Mucosa of descending colon (tissue), 3 donors: Measurements from ENCODE around the gene PPP2R3B. TPM values are rescaled to one million over a fixed set of nuclear protein-coding genes. Genes with fewer than 3 reads are reported as not detected.
A peak's percentile ranks its signal among the peaks of the same experiment; 100 is the strongest.

Source experiments
- ATAC-seq: fragments of 200-7000 bp; cut with Tn5 transposase; one replicate; pipeline ENCODE4 v1.9.1; 2020; ENCODE audit warnings: mild to moderate bottlenecking, moderate library complexity
- DNase-seq, 3 donors: peaks; one replicate each; pipeline ENCODE4 v3.0.0-alpha.2; 2020
- H3K36me3 ChIP-seq: fragments of 200-600 bp; one replicate; pipeline ENCODE4 v1.8.0; 2021; ENCODE audit warnings: low read depth, mild to moderate bottlenecking
- H3K4me1 ChIP-seq: fragments of 200-600 bp; one replicate; pipeline ENCODE4 v1.8.0; 2021; ENCODE audit warnings: low read depth, mild to moderate bottlenecking
- H3K4me3 ChIP-seq: fragments of 200-600 bp; one replicate; pipeline ENCODE4 v1.8.0; 2021; ENCODE audit warnings: mild to moderate bottlenecking
- H3K9me3 ChIP-seq: fragments of 200-600 bp; one replicate; pipeline ENCODE4 v1.8.0; 2021; ENCODE audit warnings: mild to moderate bottlenecking
- CTCF ChIP-seq: fragments of 200-600 bp; IDR thresholded peaks from one replicate; pipeline ENCODE4 v1.8.0; 2022; ENCODE audit warnings: antibody characterized with exemption, mild to moderate bottlenecking
- intact Hi-C, 2 donors: fragments of 100-400 bp; cut with DNase I in 1 of 2; cut with micrococcal nuclease in 1 of 2; formaldehyde crosslinking; loops; one replicate each; pipeline versions ENCODE4 v1.11.0 to v1.11.1; 2022; cut with DNase I, micrococcal nuclease
- total RNA-seq, 3 donors: library from RNA; stranded (reverse); fragmentation: NEBNext Ultra II Directional in 2 of 3; extraction: Animal tissue kit (Norgen Biotek cat#: 25700) in 2 of 3; gene quantifications; one replicate each; pipeline versions ENCODE4 v1.2.1 to v1.2.4, GENCODE V29; 2021 to 2023
- donor health status: DM: no; HTN: no; CAD: no; lungs with moderate emphysema.
- donor health status: DM: no; HTN: no; CAD: no.
- donor health status: DM: no; HTN: yes; CAD: no.

Gene PPP2R3B
- total RNA-seq, 3 donors from 2014 or later = 9.2 to 11.6 (median 11.2) TPM

GRCh38 chrX:362351-362750, 24.4 kb downstream of the PPP2R3B start:
- Histone ChIP-seq H3K4me3 (no peak overlapping the region), H3K9me3 (peaks cover 18% of the 10 kb centered on the region), H3K4me1 (no peaks in the 10 kb centered on the region), H3K36me3 (no peaks in the 10 kb centered on the region)
- intact Hi-C loops = no loop called here
- TF ChIP-seq CTCF = no peak
- ATAC-seq = no peak
- peak in 2 of 3 donors; percentile 10 to 31 for DNase-seq

- Histone ChIP-seq H3K36me3 (no peaks in the 10 kb centered on the region), H3K9me3 (peaks cover 18% of the 10 kb centered on the region), H3K4me1 (no peaks in the 10 kb centered on the region), H3K4me3 (no peak overlapping the region)
- intact Hi-C loops = no loop called here
- no peak for TF ChIP-seq CTCF
- ATAC-seq (no peak), DNase-seq (peak in 2 of 3 donors; percentile 11 to 42)
These were observed 25.2 kb downstream of the PPP2R3B start for GRCh38 chrX:361231-362145.

DNA sequence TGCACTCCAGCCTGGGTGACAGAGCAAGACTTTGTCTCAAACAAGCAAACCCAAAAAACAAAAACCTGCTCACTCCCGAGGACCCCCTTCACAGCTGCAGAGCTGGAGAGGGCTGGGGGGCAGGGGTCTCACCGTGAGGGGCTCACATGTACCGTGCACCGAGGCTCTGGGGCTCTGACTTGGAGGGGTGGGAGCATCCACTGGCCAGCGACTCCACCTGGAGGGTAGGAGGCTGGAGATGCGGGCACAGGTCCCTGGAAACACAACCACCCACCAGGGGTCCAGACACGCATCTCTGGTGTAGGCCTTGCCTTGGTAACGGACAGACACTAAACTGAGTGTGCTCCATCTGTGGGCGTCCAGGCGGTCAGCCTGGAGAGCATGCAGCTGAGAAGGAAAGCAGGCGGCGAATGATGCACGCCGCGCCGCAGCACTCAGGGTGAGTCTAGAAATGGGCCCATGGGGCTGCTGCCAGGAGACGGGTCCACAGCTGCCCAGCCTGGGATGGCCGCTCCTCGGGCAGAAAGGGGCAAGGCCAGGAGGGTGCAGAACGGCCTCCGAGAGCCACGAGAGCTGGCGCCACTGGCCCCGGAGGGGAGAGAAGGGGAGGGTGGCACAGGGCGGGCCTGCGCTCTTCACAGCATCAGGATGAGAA, 26.1 kb downstream of the PPP2R3B start:
- intact Hi-C loops = no loop called here
- Histone ChIP-seq H3K4me1 (no peaks in the 10 kb centered on the region), H3K9me3 (peaks cover 18% of the 10 kb centered on the region), H3K4me3 (no peak overlapping the region), H3K36me3 (no peaks in the 10 kb centered on the region)
- ATAC-seq (no peak), DNase-seq (peak in 2 of 3 donors; percentile 13 to 27)
- TF ChIP-seq CTCF = no peak

DNA sequence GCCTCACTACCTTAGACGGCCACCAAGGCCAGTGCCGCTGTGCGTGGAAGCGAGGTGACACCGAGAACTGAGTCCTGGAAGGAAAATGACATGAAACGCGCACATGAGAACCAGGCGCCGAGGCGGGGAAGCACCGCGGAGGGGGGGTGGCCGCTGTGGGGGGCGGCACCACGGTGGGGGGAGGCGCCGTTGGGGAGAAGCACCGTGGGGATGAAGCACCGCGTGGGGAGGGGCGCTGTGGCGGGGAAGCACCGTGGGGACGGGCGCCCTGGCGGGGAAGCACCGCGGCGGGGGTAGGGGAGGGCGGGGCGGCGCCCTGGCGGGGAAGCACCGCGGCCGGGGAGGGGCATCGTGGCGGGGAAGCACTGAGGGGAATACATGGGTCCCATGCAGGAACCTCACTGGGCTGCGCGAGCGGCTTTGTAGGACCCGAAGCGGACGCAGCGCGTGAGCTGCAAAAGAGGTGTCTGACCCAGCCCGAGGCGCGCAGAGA, 28.0 kb downstream of the PPP2R3B start:
- ATAC-seq = no peak
- intact Hi-C loops = no loop called here

More for the DNA sequence above, 28.0 kb downstream of the PPP2R3B start:
- DNase-seq = peak in 1 of 3 donors; percentile 31
- H3K4me3 ChIP-seq = no peak overlapping the region
- H3K9me3 ChIP-seq = peaks cover 18% of the 10 kb centered on the region
- H3K4me1 ChIP-seq = no peaks in the 10 kb centered on the region
- no peak for TF ChIP-seq CTCF
- no peaks in the 10 kb centered on the region for H3K36me3 ChIP-seq
